Midbrain (tissue), 1 donor: ENCODE measurements around the gene SMCO2.

Experiments
- DNase-seq: peaks from one replicate; lab custom pipeline; 2025; lab: John Stamatoyannopoulos, UW

The SMCO2 gene

DNA sequence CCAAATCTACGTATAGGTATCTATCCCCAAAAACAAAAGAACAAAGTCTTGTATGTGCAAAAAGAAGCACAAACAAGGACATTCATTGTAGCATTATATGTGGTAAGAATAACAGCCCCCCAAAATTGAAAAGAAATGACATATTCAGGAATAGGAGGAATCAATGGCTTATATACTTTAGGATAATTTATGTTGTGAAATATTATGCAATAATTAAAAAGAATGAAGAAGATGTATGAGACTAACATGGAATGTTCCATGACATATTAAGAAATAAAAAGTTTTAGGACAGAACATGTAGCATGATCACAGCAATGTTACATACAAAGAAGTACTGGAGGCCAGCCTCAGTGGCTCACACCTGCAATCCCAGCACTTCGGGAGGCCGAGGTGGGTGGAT, 9.1 kb downstream of the SMCO2 start:
- no peak for DNase-seq

DNA sequence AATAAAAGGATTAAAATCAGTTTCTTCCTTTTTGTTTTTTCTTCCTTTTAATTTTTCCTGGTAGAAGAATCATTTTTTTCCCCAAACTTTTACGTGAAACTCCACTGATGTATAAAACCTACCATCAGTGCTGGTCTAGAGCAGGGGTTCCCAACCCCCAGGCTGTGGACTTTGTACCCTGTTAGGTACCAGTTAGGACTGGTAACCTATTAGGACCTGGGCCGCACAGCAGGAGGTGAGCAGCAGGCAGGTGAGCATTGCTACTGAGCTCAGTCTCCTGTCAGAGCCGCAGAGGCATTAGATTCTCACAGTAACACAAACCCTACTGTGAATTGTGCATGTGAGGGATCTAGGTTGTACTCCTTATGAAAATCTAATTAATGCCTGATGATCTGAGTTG, 10.1 kb downstream of the SMCO2 start:
- DNase-seq, result no peak

DNA sequence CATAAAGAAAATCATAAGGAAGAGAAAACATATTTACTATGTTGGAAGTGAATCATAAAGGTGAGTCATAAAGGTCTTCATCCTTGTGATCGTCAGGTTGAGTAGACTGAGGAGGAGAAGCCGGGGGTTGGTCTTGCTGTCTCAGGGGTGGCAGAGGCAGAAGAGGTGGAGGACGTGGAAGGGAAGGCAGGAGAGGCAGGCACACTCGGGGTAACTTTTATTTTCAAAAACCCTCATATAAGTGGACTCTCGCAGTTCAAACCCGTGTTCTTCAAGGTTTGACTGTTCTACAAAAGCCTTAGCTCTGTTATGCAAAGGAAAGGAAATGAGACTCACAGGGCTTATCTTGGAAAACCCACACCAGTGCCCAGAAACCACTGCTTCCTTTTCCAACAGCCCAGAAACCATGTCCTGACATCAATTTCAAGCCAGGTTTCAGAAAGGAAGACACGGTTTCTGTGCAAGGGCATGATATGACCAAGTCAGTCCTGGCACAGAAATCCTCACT, 14.0 kb downstream of the SMCO2 start:
- no peak for DNase-seq

DNA sequence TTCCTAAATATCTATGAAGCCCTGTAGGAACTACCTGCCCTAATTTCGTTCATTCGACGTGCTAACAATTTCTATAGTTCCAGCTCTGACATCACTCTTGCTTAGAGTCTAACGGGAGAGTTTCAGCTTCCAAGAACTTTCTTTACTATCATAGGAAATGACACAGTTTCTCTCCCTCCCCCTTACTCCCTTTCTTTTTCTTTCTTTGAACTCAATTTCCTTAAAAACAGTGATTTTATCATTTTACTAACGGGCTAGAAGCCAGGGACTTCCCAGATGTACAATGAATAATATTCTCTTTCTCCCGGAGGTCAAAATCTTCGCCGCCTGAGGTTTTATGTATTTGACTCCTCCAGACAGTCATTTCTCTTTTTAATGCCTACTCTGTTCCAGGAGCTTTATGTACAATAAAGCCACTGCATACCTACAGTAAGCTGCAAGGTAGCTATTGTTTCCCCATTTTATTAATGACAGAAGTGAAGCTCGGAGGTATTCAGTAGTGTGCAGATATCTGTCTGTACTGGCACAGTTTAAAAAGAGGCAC, 15.7 kb downstream of the SMCO2 start:
- DNase-seq, result no peak

GRCh38 chr12:27462851-27463250, 16.3 kb downstream of the SMCO2 start:
- DNase-seq, result no peak

DNA sequence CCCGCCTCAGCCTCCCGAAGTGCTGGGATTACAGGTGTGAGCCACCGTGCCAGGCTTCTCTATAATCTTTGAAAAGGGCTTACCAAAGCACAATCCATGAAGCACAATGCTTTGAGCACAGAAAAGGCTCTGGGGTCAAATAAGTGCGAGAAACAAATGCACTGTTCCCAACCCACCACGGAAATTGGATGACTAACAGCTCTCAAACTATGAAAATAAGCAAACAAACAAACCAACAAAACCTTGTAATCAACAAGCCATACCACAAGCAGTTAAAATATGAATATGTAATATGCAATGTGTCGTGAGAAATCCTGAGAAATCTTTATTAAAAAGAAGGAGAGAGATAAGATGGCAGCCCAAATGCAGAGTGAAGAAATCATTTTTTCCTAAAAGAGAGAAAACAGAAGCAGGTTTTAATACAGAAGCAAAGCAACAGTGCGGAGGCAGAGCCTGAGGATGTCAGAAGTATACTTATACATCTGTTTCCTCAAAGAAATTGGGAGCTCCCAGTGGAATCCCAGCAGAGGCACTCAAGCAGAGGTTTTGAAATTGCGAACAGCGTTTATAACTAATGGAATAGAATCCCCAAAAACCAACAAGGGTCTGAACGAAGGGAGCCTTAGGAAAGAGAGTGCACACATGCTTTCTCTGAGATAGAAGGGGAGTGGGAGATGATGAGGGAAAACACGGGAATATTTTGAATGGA, 17.1 kb downstream of the SMCO2 start:
- no peak for DNase-seq

GRCh38 chr12:27464220-27464554, 17.7 kb downstream of the SMCO2 start:
- no peak for DNase-seq

DNA sequence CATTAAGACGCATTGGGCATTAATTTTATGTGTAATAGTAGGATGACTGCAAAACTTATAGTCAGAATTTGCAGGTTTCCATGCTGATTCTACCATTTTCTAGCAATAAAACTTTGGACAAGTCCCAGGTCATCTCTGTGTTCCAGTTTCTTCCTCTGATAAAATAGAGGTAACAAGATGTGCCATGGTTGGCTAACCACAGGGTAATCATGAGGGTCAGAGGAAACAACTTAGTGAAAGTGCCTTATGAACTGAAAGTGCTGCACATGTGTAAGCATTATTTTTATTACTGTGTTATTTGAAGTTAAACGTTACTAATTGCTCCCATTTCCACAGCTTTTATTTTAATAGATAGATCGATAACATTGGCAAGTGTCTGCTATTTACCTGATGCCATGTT, 21.1 kb downstream of the SMCO2 start:
- no peak for DNase-seq

GRCh38 chr12:27468241-27468640, 21.7 kb downstream of the SMCO2 start:
- no peak for DNase-seq

GRCh38 chr12:27469176-27469736, 22.7 kb downstream of the SMCO2 start:
- no peak for DNase-seq

- no peak for DNase-seq
These were observed 26.1 kb downstream of the SMCO2 start for GRCh38 chr12:27472604-27473003.

- no peak for DNase-seq
These were observed 27.8 kb downstream of the SMCO2 start for GRCh38 chr12:27474344-27474743.

DNA sequence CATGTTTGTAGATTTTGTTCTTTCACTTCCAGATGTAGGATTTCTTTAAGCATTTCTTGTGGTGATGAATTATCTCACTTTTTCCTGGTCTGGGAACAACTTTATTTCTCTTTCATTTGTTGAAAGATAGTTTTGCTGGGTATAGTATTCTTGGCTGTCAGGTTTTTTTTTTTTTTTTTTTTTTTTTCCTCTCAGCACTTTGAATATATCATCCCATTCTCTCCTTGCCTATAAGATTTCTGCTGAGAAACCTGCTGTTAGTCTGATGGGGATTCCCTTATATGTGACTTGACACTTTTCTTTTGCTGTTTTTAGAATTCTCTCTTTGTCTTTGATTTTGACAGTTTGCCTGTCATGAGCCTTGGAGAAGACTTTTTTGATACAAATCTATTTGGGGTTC, 30.5 kb downstream of the SMCO2 start:
- no peak for DNase-seq

- no peak for DNase-seq
These were observed 32.4 kb downstream of the SMCO2 start for GRCh38 chr12:27478949-27479348.

DNA sequence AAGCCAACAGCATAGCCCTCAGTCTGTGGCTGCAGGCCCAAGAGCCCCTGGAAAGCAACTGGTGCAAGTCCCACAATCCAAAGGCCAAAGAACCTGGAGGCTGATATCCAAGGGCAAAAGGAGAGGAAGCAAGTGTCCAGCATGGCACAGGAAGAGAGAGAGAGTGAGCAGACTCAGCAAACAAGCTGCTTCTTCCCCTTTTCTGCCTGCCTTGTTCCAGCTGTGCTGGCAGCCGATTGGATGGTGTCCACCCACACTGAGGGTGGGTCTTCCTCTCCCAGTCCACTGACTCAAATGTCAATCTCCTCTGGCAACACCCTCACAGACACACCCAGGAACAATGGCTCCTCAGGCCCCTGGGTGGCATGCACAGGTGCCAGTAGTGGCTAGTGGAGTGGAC, 33.5 kb downstream of the SMCO2 start:
- no peak for DNase-seq

GRCh38 chr12:27486961-27487360, 40.4 kb downstream of the SMCO2 start:
- DNase-seq, result no peak

GRCh38 chr12:27488479-27488878, 41.9 kb downstream of the SMCO2 start:
- no peak for DNase-seq

DNA sequence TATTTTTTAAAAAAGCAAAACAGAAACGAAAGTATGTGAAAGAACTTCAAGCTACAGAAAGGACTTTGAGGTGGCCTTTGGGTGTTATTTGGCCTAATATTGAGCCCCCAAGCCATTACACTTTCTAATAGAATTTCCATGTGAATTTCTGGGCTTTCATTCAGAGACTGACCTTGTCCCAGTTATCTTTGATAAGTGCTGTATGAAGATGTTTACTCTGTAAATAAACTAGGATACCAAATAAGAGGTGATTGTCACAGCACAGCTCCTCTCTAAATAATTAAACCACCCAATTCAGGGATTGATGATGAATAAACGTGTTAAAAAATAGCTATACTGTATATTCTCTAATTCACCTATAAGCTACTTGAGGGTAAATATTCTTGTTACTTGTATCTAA, 44.7 kb downstream of the SMCO2 start:
- DNase-seq, result no peak

- DNase-seq, result no peak
These were observed 46.9 kb downstream of the SMCO2 start for GRCh38 chr12:27493260-27493940.

- DNase-seq, result no peak
These were observed 50.9 kb downstream of the SMCO2 start for GRCh38 chr12:27497446-27497845.

DNA sequence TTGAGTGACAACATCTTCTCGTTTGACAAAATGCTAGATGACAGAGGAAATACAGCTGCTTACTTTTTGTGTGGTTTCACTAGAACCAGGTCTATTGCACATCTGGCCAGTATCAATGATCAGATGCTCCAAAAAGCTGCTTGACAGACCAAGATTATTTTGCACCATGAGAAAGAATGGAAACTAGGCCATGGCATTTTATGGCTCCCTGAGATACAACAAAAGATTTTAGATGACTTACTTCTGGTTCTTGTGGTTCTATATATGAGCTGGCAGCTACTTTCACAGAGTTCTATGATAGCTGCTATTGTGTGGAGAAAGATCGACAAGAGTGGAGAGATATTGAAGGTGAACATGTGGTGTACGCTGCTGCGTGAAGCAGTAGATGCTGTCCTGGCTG, 51.6 kb downstream of the SMCO2 start:
- no peak for DNase-seq

- no peak for DNase-seq
These were observed 52.2 kb downstream of the SMCO2 start for GRCh38 chr12:27498761-27499160.

GRCh38 chr12:27499377-27499776, 52.8 kb downstream of the SMCO2 start:
- no peak for DNase-seq
